Right renal pelvis (tissue), 4 donors: ENCODE results near the gene ZNF460. TPM values are rescaled to one million over a fixed set of nuclear protein-coding genes. Genes with fewer than 3 reads are reported as not detected.

Experiments
- DNase-seq, 4 donors: peaks; one replicate each; pipeline ENCODE4 v3.0.0-alpha.2; 2013; ENCODE audit warnings: low read depth in 4 of 4, low spot score in 3 of 4, missing footprints in 1 of 4
- polyA plus RNA-seq, 4 donors: library from polyadenylated mRNA; unstranded; fragments of 120-200 nt; gene quantifications; one replicate each; pipeline ENCODE4 v1.2.1, GENCODE V29; 2013; ENCODE audit not compliant: insufficient read length in 4 of 4

Gene ZNF460
- polyA plus RNA-seq, 4 donors: 1.5 to 2.6 (median 2.6) TPM

GRCh38 chr19:57338877-57339276 is 58.6 kb downstream of the ZNF460 start:
- no peak for DNase-seq

DNA sequence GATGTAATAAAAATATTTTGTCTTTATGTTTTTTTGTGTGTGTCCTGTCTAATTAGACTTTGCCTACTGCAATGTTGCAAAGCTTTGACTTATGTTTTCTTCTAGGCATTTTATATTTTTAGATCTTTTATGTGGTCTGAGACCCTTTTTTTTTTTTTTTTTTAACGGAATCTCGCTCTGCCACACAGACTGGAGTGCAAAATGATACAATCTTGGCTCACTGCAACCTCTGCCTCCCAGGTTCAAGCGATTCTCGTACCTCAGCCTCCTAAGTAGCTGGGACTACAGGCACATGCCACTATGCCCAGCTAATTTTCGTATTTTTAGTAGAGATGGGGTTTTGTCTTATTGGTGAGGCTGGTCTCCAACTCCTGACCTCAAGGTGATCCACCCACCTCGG is 62.3 kb downstream of the ZNF460 start:
- DNase-seq: no peak

Other genes with a start within 250 kb of the ZNF460 start
- gene USP29, start 160.5 kb upstream of the ZNF460 start, polyA plus RNA-seq: not detected
- gene ZIM3, start 135.3 kb upstream of the ZNF460 start, polyA plus RNA-seq: under 1 TPM in 1 of 4 donors, not detected in 3; 0.04 TPM
- gene DUXA, start 113.0 kb upstream of the ZNF460 start, polyA plus RNA-seq: not detected
- 10 to 100 TPM; 18.0 to 23.1 (median 19.8) TPM for gene ZNF264, start 89.0 kb upstream of the ZNF460 start, polyA plus RNA-seq
- gene AURKC, start 49.5 kb upstream of the ZNF460 start, polyA plus RNA-seq: 1 to 10 TPM; 1.3 to 5.1 (median 2.2) TPM
- gene ZNF805, start 39.9 kb upstream of the ZNF460 start, polyA plus RNA-seq: 1 to 10 TPM; 4.7 to 5.5 (median 5.1) TPM
- gene ZNF543, start 40.0 kb downstream of the ZNF460 start, polyA plus RNA-seq: 1 to 10 TPM; 7.9 to 9.1 (median 8.6) TPM
- gene ZNF304, start 70.8 kb downstream of the ZNF460 start, polyA plus RNA-seq: 10 to 100 TPM; 14.7 to 19.4 (median 18.2) TPM
- 10 to 100 TPM; 16.5 to 18.9 (median 17.8) TPM for gene TRAPPC2B, start 83.1 kb downstream of the ZNF460 start, polyA plus RNA-seq
- 1 to 10 TPM; 4.5 to 6.9 (median 5.6) TPM for gene ZNF547, start 83.1 kb downstream of the ZNF460 start, polyA plus RNA-seq
- 10 to 100 TPM; 18.0 to 22.4 (median 21.1) TPM for gene ZNF548, start 109.4 kb downstream of the ZNF460 start, polyA plus RNA-seq
- gene ZNF17, start 130.7 kb downstream of the ZNF460 start, polyA plus RNA-seq: 10 to 100 TPM in 3 of 4 donors, 1 to 10 TPM in 1; 9.6 to 13.7 (median 11.1) TPM
- 10 to 100 TPM; 10.1 to 15.8 (median 12.6) TPM for gene ZNF749, start 154.8 kb downstream of the ZNF460 start, polyA plus RNA-seq
- 1 to 10 TPM; 2.5 to 4.2 (median 3.2) TPM for gene VN1R1, start 176.7 kb downstream of the ZNF460 start, polyA plus RNA-seq
- gene ZNF772, start 197.1 kb downstream of the ZNF460 start, polyA plus RNA-seq: 10 to 100 TPM; 18.6 to 25.4 (median 22.1) TPM
- 10 to 100 TPM; 17.4 to 24.3 (median 20.8) TPM for gene ZNF419, start 207.3 kb downstream of the ZNF460 start, polyA plus RNA-seq
- gene ZNF773, start 219.5 kb downstream of the ZNF460 start, polyA plus RNA-seq: 10 to 100 TPM; 11.3 to 13.0 (median 11.6) TPM
- gene ZNF549, start 246.9 kb downstream of the ZNF460 start, polyA plus RNA-seq: 10 to 100 TPM; 12.5 to 14.7 (median 13.5) TPM